GM18909 (cell line): ENCODE results near the gene SLCO6A1.
A peak's percentile ranks its signal among the peaks of the same experiment; 100 is the strongest.
"Not testable (repeated sequence)": the region's sequence is repeated elsewhere in the genome, so short reads cannot be mapped to it uniquely, and the experiment has no call there.

ENCODE experiments used
- ATAC-seq: cut with Tn5 transposase; IDR thresholded peaks from one replicate; pipeline ENCODE4 v1.9.1; 2021; ENCODE audit warnings: mild to moderate bottlenecking; ENCODE audit not compliant: unreplicated experiment, poor library complexity

The SLCO6A1 gene, protein sequence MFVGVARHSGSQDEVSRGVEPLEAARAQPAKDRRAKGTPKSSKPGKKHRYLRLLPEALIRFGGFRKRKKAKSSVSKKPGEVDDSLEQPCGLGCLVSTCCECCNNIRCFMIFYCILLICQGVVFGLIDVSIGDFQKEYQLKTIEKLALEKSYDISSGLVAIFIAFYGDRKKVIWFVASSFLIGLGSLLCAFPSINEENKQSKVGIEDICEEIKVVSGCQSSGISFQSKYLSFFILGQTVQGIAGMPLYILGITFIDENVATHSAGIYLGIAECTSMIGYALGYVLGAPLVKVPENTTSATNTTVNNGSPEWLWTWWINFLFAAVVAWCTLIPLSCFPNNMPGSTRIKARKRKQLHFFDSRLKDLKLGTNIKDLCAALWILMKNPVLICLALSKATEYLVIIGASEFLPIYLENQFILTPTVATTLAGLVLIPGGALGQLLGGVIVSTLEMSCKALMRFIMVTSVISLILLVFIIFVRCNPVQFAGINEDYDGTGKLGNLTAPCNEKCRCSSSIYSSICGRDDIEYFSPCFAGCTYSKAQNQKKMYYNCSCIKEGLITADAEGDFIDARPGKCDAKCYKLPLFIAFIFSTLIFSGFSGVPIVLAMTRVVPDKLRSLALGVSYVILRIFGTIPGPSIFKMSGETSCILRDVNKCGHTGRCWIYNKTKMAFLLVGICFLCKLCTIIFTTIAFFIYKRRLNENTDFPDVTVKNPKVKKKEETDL

DNA sequence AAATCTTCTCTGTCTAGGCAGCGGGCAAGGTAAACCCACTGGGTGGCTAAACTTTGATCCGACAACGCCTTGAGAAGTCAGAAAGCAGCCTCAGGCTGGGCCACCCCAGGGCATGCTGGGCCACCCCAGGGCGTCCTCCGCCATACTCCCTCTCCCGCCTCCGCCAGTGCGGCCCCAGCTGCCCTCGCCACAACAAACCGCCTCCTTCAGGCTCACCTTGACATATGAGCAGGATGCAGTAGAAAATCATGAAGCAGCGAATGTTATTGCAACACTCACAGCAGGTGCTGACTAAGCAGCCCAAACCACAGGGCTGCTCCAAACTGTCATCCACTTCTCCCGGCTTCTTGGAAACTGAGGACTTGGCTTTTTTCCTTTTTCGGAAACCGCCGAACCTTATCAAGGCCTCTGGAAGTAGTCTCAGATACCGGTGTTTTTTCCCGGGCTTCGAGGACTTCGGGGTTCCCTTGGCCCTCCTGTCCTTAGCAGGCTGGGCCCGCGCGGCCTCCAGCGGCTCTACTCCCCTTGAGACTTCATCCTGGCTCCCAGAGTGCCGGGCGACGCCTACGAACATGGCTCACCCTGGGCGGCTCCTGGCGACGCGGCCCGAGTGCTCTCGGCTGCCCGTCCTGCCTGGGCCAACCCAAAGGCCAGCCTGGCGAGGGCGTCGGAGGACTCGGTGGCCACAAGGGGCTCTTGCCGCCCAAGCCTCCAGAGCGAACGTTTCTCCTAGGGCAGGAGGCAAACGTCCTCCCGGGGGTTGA is at the start of gene SLCO6A1:
TSS of gene SLCO6A1 (minus strand) at position 731 of the 764 bp plus-strand sequence. CDS start at position 574, 157 bp downstream.
- ATAC-seq = no peak

DNA sequence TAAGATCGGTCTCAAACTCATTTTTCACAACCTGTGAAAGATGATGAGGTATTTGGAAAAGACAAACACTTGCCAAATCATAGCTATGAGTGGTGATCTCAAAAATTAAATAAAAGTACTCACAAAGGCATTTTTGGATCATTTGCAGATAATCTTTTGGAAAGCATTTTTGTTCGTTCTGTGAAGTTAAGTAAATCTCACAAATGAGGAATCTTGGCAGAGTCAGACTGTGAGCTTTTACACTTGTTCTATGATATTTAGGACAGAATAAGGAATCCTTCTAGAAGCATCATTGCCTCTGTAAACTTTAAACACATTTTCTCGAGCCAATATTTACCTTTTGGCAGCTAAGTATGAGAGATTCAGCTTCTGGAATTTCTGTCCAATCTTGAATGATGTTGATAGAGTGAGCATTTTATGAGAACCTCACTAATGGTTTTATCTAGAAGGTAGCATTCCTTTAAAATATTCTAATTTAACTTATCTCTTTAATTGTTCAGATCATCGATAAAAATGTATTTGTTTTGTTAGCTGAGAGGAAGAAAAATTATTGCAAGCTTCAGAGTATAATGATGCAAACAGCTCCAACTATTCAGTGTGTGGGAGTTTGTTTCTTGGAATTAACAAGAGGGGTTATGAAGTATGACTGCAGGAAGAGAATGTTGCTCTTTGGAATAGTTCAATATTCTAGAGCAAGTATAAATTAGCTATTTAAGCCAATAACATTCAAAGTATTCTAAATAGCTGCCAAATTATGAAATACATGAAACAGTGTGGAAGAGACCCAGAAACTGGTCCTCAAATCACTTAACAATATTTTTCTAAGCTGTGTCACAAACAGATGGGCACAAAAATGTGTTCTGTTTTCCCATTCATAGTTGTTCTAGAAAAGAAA is 48.6 kb upstream of the SLCO6A1 start:
- ATAC-seq = no peak

DNA sequence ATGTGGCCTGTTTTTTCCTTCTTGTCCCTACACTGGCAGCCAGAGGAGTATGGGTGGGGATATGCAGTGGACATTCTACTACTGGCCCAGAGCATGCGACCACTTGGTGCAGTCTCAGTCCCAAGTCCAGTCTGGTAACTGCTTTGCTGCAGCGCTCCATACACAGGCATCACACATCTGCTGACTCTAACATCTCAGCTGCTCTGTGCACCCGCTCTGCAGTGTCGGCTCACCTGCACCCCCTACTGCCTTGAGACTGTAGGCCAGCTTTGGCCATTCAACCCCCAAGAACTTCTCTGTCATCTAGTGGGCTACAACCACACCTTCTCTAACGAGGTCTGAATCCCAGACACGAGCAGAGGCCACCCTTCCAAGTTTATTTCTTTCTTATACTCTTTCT is 46.4 kb upstream of the SLCO6A1 start:
- peak; percentile 87 for ATAC-seq

DNA sequence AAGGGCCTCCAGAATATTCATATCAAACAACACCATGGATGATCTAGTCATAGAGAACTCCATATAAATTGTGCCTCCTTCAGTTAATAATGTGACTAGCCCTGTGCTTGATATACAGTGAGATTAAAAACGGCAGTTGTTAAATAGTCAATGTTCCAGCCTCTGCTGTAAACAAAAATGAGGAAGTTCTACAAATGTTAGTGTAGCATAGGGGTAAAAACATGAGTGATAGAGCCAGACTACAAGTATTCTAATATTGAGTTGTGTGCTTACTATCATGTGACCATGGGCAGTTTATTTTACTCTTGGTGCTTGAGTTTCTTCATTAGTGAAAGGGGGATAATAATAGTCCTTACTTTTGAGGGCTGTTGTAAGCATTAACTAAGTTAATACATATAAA is 43.3 kb upstream of the SLCO6A1 start:
- no peak for ATAC-seq

DNA sequence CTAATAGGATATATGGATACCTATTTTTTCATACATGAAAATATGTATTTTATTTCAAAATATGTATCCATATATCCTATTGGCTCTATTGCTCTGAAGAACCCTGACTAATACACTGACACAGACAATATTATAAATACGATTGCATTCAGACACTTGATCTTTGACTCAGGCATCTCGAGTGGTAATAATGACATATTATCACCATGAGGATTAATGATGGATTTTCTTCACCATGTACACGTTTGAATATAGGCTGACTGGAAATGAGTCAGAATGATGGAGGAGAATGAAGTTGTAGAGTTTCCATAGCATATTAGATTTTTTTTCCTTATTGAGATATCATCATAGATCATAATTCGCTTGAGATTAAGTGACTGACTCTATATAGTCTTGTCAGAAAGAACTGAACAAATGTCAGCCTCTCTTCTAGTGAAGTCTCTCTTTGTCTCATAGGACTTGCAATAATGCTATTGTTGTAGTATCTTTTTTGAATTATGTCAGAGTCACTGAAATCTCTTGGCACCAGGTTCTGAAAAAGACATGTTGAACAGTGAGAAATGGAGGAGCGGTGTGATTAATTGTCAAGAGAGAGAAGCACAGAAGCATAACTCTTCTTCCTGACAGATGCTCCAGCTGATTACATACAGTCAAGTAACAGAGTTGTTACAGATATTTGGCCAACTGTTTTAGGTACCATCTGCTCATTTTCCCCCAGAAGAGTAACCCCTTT is 41.4 kb upstream of the SLCO6A1 start:
- ATAC-seq = no peak

DNA sequence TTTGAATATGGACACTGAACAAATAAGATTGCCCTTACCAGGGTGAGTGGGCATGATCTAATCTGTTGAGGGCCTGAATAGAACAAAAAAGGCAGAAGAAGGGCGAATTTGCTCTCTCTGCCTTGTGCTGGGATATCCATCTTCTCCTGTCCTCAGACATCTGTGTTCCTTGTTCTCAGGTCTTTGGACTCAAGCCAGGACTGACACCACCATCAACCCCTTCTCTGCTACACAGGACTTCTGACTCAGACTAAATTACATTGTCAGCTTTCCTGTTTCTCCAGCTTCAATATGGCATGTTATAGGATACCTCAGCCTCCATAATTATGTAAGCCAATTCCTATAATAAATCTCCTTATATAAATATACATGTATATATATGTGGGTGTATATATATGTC is 40.8 kb upstream of the SLCO6A1 start:
- no peak for ATAC-seq

DNA sequence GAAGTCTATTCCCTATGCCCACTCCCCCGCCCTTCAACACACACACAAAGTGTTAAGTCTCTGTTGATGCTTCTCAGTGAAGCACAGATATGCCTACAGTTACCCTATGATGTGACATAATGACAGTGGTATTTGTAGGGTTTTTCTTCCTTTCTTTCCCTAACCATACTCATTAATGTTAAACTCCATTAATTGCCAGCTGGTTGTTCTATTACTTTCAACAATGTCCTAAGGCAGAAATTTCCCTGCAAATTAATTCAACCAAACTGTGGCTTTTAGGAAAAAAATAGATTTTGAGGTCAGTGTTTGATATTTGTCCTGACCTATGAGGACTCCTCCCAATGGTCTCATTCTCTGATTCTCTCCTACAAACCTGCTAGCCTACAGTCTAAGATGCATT is 38.2 kb upstream of the SLCO6A1 start:
- no peak for ATAC-seq

DNA sequence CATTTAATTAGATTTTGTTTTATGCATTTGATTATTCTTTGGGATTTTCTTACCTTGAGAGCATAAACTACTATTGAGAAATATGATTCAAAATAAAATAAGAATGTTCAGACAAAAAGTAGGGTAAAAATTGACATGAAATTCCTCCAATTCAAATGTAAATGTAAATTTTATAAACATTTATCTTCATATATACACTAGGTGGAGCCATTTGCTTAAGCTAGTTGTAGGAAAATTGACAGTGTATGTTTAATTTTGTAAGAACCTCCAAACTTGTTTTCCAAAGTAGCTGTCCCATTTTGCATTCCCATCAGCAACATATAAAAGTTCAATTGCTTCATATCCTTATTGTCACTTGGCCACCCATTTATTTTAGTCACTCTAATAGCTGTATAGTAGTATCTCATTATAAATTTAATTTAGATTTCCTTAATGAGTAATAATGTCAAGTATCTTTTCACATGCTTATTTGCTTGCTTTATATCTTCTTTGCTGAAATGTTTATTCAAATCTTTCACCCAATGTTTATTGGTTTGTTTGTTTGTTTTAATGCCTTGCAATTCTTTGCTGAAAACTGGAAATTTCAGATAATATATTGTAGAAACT is 37.6 kb upstream of the SLCO6A1 start:
- ATAC-seq = no peak

DNA sequence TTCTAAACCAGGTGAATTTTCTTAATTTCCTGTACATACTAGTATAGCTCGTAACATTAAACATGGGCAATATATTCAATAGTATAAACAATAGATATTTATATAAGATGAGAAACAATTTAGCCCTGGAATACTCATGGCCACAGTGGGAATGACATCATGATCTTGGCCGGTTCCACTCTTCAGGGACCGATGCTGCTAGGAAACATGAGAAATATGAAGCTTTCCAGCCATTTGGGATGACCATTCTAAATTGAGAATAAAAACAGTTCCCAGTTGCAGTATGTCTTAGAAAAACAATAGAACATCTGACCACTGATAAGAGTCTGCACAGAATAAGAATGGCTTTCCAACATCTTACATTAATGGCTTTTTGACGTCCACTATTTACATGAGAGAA is 33.3 kb upstream of the SLCO6A1 start:
- ATAC-seq = no peak

DNA sequence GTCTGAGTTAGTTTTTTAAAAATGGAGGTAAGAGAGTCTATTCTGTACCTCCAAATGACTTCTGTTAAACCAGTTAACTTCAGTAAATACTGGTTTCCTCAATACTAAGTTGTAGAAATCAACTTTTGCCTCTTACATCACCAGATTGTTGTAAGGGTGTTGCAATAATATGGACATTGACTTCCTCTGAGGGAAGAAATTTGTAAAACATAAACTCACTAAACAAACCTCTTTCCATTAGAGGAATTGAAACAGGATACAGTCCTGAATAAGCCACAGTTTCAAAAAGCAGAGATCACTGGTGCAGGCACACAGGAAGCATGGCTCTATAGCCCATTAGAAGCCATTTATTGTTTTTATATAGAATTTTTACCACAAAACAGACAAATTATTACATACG is 32.7 kb upstream of the SLCO6A1 start:
- peak; percentile 97 for ATAC-seq

DNA sequence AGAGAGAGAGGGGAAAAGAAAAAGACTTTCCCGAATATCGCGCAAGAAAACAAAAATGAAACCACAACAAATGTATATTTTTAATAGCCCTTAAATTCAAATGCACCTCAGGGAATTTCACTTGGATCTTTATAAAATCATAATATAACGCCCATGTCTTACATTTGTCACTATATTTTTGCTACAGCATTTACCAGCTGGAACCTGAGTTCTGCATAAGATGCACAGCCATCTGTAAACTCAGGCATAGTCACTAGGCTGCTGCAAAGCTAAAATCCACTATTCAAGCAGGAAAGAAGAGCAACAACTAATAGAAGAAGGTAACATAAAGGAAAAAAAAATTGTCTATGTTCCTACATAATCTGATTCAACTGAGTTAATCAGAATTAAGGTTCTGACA is 30.6 kb upstream of the SLCO6A1 start:
- no peak for ATAC-seq

DNA sequence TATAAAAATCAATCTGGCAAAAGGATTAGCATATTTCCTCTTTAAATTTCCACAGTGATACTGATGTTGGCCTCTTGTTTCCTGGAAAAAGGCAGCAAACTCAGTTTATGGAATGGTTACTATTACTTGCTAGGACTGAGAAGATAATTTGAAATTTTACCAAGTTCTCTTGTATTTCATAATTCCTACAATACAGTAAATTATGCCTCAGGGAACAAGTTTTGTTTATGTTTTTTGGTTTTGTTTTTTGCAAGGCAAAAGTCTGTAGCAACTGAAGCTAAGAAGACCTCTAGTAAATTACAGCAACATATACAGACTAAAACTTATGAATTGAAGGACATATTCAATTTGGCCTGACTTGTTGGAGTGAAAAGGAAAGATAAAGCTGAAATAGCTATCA is 30.2 kb upstream of the SLCO6A1 start:
- no peak for ATAC-seq

DNA sequence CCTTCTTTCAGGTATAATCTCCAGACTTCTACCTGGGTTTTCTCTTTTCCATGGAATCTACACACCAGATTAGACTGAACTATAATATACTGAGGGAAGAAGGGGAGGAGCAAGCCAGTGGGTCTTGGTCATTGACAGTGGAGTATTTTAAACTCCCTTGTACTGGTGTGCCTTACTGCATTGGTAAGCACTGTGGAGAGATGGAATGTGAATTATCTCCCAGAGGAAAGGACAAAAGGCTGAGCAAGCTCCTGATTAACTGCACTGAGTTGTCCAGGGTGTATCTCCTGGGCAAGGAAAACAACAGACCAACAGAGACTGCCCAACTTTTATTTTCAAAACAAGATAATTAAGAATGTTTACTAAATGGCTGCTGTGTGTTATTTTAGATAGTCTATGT is 29.8 kb upstream of the SLCO6A1 start:
- no peak for ATAC-seq

DNA sequence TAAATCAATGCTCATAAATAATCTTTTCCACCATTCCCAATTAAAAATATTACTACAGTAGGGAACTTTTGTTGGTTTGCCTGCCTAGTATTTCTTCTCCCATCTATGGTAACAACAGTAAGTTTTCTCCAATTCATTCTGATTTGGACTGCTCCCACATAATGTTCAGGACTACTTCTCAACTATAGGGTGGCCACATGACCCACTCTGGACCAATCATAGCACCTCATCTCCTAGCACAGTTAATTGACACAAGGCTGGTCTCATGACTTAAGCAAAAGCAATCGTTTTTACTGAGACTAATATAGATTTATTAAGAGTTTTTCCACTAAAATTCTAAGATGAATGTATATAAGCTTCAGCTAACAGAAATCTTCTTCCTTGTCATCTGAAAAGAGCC is 28.7 kb upstream of the SLCO6A1 start:
- ATAC-seq = no peak

DNA sequence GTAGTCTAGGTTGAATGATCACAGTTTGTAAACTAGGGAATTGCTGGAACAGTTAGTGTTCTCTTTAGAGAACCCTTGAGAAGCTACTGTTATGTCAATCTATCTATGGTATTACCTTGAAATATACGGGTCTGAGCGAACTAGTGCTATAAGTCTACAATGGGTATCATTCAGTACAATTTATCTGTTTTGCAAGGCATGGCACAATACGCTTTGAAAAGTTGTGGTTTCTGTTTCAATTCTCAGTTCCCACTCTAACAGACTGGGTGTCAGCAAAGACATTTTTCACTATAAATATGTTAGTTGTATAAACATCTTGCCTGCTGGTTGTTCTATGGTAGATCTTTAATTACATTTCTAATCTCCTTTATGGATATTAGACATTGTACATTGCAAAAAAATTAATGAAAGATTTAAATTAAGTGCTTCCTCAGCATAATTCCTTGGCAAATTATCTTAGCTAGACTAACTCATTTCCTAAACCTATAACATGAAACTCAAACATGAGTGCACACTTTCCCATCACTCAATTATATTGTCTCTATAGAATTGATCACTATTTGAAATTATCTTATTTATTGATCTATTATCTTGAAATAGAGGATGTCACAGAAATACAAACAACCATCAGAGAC is 24.9 kb upstream of the SLCO6A1 start:
- peak; percentile 100 for ATAC-seq

DNA sequence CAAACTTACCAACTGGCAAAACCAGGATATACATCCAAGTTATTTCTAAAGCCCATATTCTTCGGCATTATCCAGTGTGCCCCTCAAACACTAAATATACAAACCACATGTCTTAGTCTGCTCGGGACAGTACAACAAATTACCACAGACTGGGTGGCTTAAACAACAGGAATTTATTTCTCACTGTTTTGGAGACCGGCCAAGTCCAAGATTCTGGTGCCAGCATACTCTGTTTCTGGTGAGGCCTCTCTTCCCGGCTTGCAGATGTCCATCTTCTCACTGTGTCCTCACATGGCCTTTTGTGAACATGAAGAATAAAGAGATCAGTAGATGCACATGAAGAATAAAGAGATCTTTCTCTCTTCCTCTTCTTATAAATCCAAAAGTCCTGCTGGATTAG is 12.9 kb upstream of the SLCO6A1 start:
- no peak for ATAC-seq

DNA sequence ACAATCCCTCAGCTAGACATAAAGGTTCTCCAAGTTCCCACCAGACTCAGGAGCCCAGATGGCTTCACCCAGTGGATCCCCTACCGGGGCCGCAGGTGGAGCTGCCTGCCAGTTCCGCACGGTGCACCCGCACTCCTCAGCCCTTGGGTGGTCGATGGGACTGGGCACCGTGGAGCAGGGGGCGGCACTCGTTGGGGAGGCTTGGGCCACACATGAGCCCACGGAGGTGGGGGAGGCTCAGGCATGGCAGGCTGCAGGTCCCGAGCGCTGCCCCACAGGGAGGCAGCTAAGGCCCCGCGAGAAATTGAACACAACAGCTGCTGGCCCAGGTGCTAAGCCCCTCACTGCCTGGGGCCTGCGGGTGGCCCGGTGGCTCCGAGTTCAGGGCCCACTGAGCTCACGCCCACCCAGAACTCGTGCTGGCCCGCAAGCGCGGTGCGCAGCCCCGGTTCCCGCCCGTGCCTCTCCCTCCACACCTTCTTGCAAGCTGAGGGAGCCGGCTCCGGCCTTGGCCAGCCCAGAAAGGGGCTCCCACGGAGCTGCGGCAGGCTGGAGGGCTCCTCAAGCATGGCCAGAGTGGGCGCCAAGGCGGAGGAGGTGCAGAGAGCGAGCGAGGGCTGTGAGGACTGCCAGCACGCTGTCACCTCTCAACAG is 7.4 kb downstream of the SLCO6A1 start:
- not testable (repeated sequence) for ATAC-seq

DNA sequence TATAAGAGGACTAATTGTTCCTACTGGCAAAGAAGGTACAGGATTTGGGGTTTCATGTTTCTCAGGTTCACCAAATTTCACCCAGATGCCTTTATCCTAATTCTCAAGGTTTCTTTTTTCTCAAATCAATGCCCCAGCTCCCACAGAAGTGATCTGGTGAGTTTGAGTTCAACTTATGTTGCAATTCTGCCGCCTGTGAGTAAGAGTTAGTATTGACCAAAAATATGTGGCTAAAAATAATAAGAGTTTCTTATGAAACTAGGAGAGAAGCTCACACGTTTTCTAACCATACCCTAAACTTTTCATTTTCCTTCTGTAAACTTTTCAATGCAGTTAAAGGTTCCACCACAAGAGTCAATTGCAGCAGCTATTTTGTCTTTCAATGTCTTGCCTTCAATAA is 15.1 kb downstream of the SLCO6A1 start:
- no peak for ATAC-seq
